ENCODE measurements around the gene NDUFB7.

DNA sequence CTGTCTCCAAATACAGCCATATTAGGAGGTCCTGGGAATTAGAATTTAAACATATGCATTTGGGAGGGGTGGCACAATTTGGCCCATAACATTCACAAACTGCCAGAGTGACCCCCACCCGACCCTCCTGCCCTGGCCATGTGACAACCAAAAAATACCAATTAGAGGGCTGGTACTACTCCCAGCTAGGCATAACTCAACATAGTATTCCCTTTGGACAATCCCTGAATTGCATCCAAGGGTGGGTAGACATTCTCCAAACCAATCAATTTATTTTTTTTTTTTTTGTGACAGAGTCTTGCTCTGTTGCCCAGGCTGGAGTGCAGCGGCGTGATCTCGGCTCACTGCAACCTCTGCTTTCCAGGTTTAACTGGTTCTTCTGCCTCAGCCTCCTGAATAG, 40.8 kb upstream of the NDUFB7 start:
- TF ChIP-seq, protein P1, sequence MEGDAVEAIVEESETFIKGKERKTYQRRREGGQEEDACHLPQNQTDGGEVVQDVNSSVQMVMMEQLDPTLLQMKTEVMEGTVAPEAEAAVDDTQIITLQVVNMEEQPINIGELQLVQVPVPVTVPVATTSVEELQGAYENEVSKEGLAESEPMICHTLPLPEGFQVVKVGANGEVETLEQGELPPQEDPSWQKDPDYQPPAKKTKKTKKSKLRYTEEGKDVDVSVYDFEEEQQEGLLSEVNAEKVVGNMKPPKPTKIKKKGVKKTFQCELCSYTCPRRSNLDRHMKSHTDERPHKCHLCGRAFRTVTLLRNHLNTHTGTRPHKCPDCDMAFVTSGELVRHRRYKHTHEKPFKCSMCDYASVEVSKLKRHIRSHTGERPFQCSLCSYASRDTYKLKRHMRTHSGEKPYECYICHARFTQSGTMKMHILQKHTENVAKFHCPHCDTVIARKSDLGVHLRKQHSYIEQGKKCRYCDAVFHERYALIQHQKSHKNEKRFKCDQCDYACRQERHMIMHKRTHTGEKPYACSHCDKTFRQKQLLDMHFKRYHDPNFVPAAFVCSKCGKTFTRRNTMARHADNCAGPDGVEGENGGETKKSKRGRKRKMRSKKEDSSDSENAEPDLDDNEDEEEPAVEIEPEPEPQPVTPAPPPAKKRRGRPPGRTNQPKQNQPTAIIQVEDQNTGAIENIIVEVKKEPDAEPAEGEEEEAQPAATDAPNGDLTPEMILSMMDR (optimal IDR thresholded peaks at IDR 0.05 in 1 of 3, IDR thresholded peaks at IDR 0.05 in 1 of 3, conservative IDR thresholded peaks at IDR 0.05 in 1 of 3; ENCODE audit: extremely low read depth in 1 of 3, insufficient read depth in 2 of 3, low read length in 3 of 3) = no peak
- TF ChIP-seq EZH2 (IDR thresholded peaks at IDR 0.05; ENCODE audit: low read length) = no peak

All from keratinocyte (primary cell).